ENCODE data around the gene ADORA2B.

ADORA2B gene

DNA sequence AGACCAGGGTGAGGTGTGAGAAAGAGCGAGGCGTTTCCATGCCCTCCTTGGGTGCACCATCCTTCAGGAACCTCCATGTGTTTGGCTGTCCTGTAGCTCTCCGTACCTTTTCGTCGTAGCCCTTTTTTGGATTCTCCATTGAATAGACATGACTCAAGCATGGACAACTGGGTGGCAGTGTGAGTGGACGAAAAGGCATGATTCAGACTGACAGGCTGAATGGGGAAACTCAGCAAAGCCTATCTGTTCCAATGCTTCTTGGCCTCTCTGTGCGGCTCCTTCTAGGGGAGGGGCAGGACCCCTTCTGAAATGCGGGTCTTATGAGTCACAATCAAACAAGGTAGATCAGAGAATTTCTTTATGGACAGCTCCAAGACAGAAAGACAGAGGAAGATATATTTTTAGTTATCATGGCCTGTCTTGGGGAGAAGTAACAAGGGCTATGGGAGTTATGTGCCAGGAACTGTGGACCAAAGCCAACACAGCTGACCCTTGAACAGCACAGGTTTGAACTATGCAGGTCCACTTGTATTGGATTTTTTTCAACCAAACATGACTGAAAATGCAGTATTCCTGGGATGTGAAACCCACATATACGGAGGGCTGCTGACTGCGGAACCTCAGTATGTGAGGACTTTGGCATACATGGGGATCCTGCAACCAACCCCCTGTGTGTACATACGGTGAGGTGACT is 22.9 kb downstream of the ADORA2B start:
- no peak for TF ChIP-seq RAD21 (IDR thresholded peaks at IDR 0.05; ENCODE audit: low read depth)
- TF ChIP-seq, protein P1, sequence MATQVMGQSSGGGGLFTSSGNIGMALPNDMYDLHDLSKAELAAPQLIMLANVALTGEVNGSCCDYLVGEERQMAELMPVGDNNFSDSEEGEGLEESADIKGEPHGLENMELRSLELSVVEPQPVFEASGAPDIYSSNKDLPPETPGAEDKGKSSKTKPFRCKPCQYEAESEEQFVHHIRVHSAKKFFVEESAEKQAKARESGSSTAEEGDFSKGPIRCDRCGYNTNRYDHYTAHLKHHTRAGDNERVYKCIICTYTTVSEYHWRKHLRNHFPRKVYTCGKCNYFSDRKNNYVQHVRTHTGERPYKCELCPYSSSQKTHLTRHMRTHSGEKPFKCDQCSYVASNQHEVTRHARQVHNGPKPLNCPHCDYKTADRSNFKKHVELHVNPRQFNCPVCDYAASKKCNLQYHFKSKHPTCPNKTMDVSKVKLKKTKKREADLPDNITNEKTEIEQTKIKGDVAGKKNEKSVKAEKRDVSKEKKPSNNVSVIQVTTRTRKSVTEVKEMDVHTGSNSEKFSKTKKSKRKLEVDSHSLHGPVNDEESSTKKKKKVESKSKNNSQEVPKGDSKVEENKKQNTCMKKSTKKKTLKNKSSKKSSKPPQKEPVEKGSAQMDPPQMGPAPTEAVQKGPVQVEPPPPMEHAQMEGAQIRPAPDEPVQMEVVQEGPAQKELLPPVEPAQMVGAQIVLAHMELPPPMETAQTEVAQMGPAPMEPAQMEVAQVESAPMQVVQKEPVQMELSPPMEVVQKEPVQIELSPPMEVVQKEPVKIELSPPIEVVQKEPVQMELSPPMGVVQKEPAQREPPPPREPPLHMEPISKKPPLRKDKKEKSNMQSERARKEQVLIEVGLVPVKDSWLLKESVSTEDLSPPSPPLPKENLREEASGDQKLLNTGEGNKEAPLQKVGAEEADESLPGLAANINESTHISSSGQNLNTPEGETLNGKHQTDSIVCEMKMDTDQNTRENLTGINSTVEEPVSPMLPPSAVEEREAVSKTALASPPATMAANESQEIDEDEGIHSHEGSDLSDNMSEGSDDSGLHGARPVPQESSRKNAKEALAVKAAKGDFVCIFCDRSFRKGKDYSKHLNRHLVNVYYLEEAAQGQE (IDR thresholded peaks at IDR 0.05; ENCODE audit: low read depth) = no peak
- no peak for TF ChIP-seq FOXM1 (IDR thresholded peaks at IDR 0.05; ENCODE audit: borderline replicate concordance, low read depth)
- TF ChIP-seq EP300 (IDR thresholded peaks at IDR 0.05; ENCODE audit: borderline replicate concordance) = no peak
- TF ChIP-seq TCF12 (IDR thresholded peaks at IDR 0.05; ENCODE audit: low read depth) = no peak
- no peak for TF ChIP-seq TEAD4 (IDR thresholded peaks at IDR 0.05)
- no peak for TF ChIP-seq CEBPB (IDR thresholded peaks at IDR 0.05)
- TF ChIP-seq NFIC (IDR thresholded peaks at IDR 0.05) = no peak
- no peak for TF ChIP-seq ZBTB7A (IDR thresholded peaks at IDR 0.05; ENCODE audit: low read depth)
- TF ChIP-seq EGR1 (IDR thresholded peaks at IDR 0.05) = no peak

DNA sequence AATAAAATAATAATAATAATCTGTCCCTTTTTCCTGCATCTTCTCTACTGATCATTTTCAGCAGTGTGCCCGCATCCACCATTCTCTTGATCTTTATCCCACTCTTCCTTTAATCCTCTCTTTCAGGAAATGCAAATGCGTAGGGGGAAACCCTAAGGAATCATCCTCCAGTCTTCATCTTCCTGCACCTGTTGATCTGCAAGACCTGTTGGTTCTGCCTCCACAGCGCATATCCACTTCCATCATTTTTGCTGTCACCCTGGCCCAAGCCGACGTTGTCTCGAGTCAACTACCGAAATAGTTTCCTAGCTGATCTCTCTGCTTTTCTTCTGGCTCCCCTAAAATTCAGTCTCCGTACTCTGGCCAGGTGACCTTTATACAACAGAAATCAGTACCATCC is 24.5 kb downstream of the ADORA2B start:
- TF ChIP-seq NFIC (IDR thresholded peaks at IDR 0.05) (no peak), EGR1 (IDR thresholded peaks at IDR 0.05) (no peak), EP300 (IDR thresholded peaks at IDR 0.05; ENCODE audit: borderline replicate concordance) (no peak), CREB1 (IDR thresholded peaks at IDR 0.05; ENCODE audit: low read depth) (no peak), FOXM1 (IDR thresholded peaks at IDR 0.05; ENCODE audit: borderline replicate concordance, low read depth) (no peak), CEBPB (IDR thresholded peaks at IDR 0.05) (no peak), YY1 (IDR thresholded peaks at IDR 0.05; ENCODE audit: low read depth) (no peak), ZBTB7A (IDR thresholded peaks at IDR 0.05; ENCODE audit: low read depth) (no peak), TAF1 (IDR thresholded peaks at IDR 0.05; ENCODE audit: low read depth) (no peak), TEAD4 (IDR thresholded peaks at IDR 0.05) (no peak), TCF12 (IDR thresholded peaks at IDR 0.05; ENCODE audit: low read depth) (no peak)
- TF ChIP-seq, protein P1 (IDR thresholded peaks at IDR 0.05; ENCODE audit: low read depth) = no peak
- TF ChIP-seq, protein P2, sequence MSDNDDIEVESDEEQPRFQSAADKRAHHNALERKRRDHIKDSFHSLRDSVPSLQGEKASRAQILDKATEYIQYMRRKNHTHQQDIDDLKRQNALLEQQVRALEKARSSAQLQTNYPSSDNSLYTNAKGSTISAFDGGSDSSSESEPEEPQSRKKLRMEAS (IDR thresholded peaks at IDR 0.05) = no peak
- TF ChIP-seq, protein P3, sequence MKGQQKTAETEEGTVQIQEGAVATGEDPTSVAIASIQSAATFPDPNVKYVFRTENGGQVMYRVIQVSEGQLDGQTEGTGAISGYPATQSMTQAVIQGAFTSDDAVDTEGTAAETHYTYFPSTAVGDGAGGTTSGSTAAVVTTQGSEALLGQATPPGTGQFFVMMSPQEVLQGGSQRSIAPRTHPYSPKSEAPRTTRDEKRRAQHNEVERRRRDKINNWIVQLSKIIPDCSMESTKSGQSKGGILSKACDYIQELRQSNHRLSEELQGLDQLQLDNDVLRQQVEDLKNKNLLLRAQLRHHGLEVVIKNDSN (IDR thresholded peaks at IDR 0.05) = no peak

DNA sequence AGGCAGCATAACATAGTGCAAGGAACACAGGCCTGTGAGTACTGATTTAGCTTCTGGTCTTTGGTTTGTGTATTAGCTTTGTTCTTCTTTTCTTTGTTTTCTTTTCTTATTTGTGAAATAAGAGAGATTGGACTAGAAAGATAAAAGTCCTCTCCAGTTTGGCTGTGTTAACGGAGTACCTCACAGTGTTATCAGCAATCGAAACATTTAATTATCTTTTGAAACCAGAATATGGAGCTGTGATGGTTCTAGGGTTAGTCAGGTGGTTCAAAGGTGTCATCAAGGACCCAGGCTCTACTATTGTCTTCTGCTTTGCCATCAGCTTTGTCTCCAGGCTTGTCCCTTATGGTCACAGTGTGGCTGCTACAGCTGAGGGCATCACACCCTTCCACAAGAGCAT is 25.6 kb downstream of the ADORA2B start:
- TF ChIP-seq ZBTB7A (IDR thresholded peaks at IDR 0.05; ENCODE audit: low read depth) = no peak
- no peak for TF ChIP-seq EGR1 (IDR thresholded peaks at IDR 0.05)
- TF ChIP-seq, protein P3 (IDR thresholded peaks at IDR 0.05) = no peak
- TF ChIP-seq RAD21 (IDR thresholded peaks at IDR 0.05; ENCODE audit: low read depth) = no peak
- TF ChIP-seq, protein P1 (IDR thresholded peaks at IDR 0.05; ENCODE audit: low read depth) = no peak
- TF ChIP-seq NFIC (IDR thresholded peaks at IDR 0.05) = no peak
- TF ChIP-seq TAF1 (IDR thresholded peaks at IDR 0.05; ENCODE audit: low read depth) = no peak
- TF ChIP-seq TCF12 (IDR thresholded peaks at IDR 0.05; ENCODE audit: low read depth) = no peak

DNA sequence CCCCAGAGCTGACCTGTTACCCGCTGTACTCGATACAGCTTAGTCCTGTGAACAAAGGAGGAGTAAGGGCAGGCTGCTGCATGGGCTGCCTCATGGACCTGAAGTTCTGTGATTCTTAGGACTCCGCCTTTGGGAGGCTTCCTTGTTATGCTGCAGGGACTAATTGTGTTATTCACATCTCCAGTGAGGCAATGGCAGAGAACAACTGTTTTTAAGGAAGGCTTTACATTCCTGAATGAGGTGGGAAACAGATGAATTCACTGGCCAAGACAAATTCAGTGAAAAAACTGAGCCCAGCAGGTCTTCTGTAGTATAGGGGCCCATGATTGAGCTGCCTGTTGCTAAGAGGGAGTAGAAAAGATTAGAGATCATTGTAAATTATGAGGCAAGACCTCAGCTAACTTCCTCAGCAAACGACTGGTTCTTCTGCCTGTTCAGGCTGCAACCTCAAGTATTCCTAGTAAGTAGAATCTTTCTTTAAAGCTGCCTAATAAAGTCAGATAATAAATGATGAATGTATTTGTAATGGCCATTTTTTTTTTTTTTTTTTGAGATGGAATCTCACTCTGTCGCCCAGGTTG is 26.3 kb downstream of the ADORA2B start:
- no peak for TF ChIP-seq FOXM1 (IDR thresholded peaks at IDR 0.05; ENCODE audit: borderline replicate concordance, low read depth)
- TF ChIP-seq ZBTB7A (IDR thresholded peaks at IDR 0.05; ENCODE audit: low read depth) = no peak
- TF ChIP-seq, protein P3 (IDR thresholded peaks at IDR 0.05) = no peak
- no peak for TF ChIP-seq NFIC (IDR thresholded peaks at IDR 0.05)
- TF ChIP-seq, protein P1 (IDR thresholded peaks at IDR 0.05; ENCODE audit: low read depth) = no peak

All from Ishikawa (cell line).